Esophagus (tissue), 2 donors: ENCODE results near the gene PDE8B. TPM values are rescaled to one million over a fixed set of nuclear protein-coding genes. Genes with fewer than 3 reads are reported as not detected.
"Not testable (repeated sequence)": the region's sequence is repeated elsewhere in the genome, so short reads cannot be mapped to it uniquely, and the experiment has no call there.

Experiments used
- H3K27ac ChIP-seq, 2 donors: one replicate each; pipeline ENCODE4 v1.5.1; 2013; ENCODE audit warnings: low read depth in 2 of 2, mild to moderate bottlenecking in 2 of 2, inconsistent platforms in 1 of 2, low read length in 1 of 2, moderate library complexity in 1 of 2
- H3K27me3 ChIP-seq, 2 donors: one replicate each; pipeline ENCODE4 v1.6.1; 2013; ENCODE audit warnings: low read length in 2 of 2, control low read depth in 1 of 2, mild to moderate bottlenecking in 1 of 2; ENCODE audit not compliant: insufficient read depth in 2 of 2, control insufficient read depth in 1 of 2
- H3K36me3 ChIP-seq, 2 donors: one replicate each; pipeline ENCODE4 v1.6.1; 2013; ENCODE audit warnings: low read length in 1 of 2; ENCODE audit not compliant: control insufficient read depth in 2 of 2, insufficient read depth in 2 of 2
- H3K4me1 ChIP-seq, 2 donors: one replicate each; pipeline ENCODE4 v1.6.1; 2013; ENCODE audit warnings: low read length in 1 of 2; ENCODE audit not compliant: control insufficient read depth in 2 of 2, insufficient read depth in 2 of 2
- H3K4me3 ChIP-seq, 2 donors: one replicate each; pipeline ENCODE4 v1.5.1; 2013; ENCODE audit warnings: low read length in 2 of 2, mild to moderate bottlenecking in 2 of 2, low read depth in 1 of 2, moderate library complexity in 1 of 2
- H3K9me3 ChIP-seq, 2 donors: one replicate each; pipeline ENCODE4 v1.6.1; 2013; ENCODE audit warnings: mild to moderate bottlenecking in 2 of 2, low read depth in 1 of 2, low read length in 1 of 2, moderate library complexity in 1 of 2; ENCODE audit not compliant: control insufficient read depth in 2 of 2, insufficient read depth in 1 of 2
- WGBS, 2 donors: extraction: QIAGEN DNeasy Blood & Tissue Kit; methylation state at CpG; one replicate each; pipeline ENCODE4 v1.1.7; 2013; 5-methylcytosine and 5-hydroxymethylcytosine counted together
- polyA plus RNA-seq, 2 donors: library from polyadenylated mRNA; stranded (reverse); fragments of 200-250 nt; gene quantifications; one replicate each; pipeline ENCODE4 v1.2.3, GENCODE V29; 2013
- donor health status: healthy with polysubstance abuse.
- donor health status: Bipolar disorder and iron deficiency.

PDE8B gene
- polyA plus RNA-seq, 2 donors: 0.31 to 0.66 TPM

DNA sequence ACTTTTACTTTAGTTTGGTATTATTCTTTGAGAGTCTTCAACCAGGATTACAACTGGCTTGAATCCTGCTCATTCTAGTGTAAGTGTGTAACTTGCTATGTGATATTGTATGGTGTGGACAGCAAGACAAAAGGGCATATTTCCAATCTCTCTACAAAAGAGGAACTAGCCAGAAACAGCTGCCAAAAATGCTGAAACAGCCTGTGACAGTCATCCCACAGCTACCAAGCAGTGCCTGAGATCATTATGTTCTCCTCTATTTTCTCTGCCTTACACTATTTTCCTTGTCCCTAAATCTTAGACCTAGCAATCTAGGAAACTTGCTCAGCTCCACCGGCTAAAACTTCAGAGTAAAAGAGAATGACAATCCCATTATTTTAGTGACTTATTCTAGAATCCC is 238.8 kb downstream of the PDE8B start:
- no peaks in the 10 kb centered on the region for H3K4me1 ChIP-seq
- H3K36me3 ChIP-seq: peaks cover 6 to 7% of the 10 kb centered on the region in 2 donors
- H3K27me3 ChIP-seq: no peaks in the 10 kb centered on the region
- no peaks in the 10 kb centered on the region for H3K9me3 ChIP-seq
- WGBS, 2 donors: 78 to 89% methylated on average over 1 of the region's 1 CpG
- H3K4me3 ChIP-seq: no peak overlapping the region
- no peak overlapping the region for H3K27ac ChIP-seq

DNA sequence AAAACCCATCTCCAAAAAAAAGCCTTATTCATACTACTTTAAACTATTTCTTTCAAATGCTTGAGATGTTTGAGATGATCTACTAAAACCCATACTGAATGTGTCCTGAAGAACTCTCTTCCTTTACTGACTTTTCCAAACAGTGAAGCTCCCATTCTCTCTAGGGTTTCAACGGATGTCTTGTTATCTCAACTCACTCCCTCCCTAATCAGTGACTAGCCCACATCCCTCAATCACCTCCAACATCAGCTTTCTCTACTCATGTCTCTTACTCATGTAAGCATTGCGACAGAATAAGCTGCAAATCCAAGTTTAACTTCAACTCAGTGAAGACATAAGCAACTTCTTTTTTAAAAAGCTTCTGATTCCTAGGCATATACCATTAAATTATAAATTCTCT is 239.5 kb downstream of the PDE8B start:
- Histone ChIP-seq H3K9me3 (no peaks in the 10 kb centered on the region), H3K4me3 (no peak overlapping the region), H3K36me3 (peaks cover 6 to 7% of the 10 kb centered on the region in 2 donors), H3K4me1 (no peaks in the 10 kb centered on the region), H3K27me3 (no peaks in the 10 kb centered on the region), H3K27ac (no peak overlapping the region)
- WGBS, 2 donors: 69 to 84% methylated on average over 2 of the region's 2 CpGs

GRCh38 chr5:77452351-77452750 is 241.9 kb downstream of the PDE8B start:
- Histone ChIP-seq H3K4me3 (no peak overlapping the region), H3K36me3 (peaks cover 6 to 7% of the 10 kb centered on the region in 2 donors), H3K9me3 (no peaks in the 10 kb centered on the region), H3K4me1 (no peaks in the 10 kb centered on the region), H3K27ac (no peak overlapping the region), H3K27me3 (no peaks in the 10 kb centered on the region)
- WGBS, 2 donors: 86 to 88% methylated on average over 1 of the region's 1 CpG

DNA sequence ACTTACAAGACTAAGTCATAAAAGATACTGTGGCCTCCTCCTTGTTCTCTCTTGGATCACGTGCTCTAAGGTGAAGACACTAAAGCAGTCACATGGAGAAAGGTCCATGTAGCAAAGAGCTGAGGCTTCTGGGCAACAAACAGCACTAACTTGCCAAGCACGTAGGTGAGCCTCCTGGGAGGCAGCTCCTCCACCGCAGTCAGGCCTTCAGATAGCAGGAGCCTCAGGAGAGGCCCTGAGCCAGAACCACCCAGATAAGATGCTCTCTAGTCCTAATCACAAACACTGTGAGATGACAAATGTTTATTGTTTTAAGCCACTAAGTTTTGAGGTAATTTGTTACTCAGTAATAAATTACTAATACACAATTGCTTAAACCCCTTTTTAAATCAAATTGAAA is 243.6 kb downstream of the PDE8B start:
- Histone ChIP-seq H3K9me3 (no peaks in the 10 kb centered on the region), H3K27me3 (no peaks in the 10 kb centered on the region), H3K4me3 (no peak overlapping the region), H3K4me1 (no peaks in the 10 kb centered on the region), H3K27ac (no peak overlapping the region), H3K36me3 (peaks cover 0 to 4% of the 10 kb centered on the region in 2 donors)
- WGBS, 2 donors: 95 to 97% methylated on average over 3 of the region's 3 CpGs

DNA sequence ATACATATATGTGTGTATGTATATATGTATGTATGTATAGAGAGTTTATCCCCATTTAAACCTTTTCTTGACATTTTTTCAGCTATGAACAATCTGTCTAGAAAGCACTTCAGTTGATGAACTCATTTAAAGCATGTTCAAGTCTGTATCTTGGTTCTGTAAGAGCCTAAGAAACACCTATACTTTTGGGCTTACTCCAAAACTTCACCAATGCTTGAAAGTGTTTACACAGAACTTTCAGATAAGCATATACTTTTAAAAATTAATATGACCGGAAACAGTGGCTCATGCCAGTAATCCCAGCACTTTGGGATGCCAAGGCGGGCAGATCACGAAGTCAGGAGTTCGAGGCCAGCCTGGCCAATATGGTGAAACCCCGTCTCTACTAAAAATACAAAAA is 250.8 kb downstream of the PDE8B start:
- H3K4me1 ChIP-seq: no peaks in the 10 kb centered on the region
- WGBS, 2 donors: 94 to 95% methylated on average over 5 of the region's 5 CpGs
- no peaks in the 10 kb centered on the region for H3K27me3 ChIP-seq
- no peak overlapping the region for H3K27ac ChIP-seq
- no peaks in the 10 kb centered on the region for H3K9me3 ChIP-seq
- H3K4me3 ChIP-seq: no peak overlapping the region
- no peaks in the 10 kb centered on the region for H3K36me3 ChIP-seq

DNA sequence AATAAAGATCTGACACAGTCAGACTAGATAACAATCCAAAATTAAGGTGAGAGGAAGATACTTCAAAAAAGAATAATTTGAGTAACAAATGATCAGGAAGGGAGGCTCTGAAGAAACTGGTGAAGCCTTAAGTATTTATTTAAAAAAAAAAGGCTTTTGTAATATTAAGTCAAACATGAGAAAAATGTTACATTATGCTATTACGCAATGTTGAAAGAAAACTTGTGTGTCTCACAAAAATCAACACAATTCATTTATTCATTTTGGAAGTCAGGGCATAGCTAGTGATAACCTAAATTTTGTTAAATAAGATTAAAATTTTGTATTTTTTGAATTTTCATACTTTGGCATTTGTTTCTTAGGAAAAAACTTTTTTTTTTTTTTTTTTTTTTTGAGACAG is 253.4 kb downstream of the PDE8B start:
- Histone ChIP-seq H3K4me1 (no peaks in the 10 kb centered on the region), H3K36me3 (no peaks in the 10 kb centered on the region), H3K27me3 (no peaks in the 10 kb centered on the region), H3K9me3 (no peaks in the 10 kb centered on the region), H3K4me3 (no peak overlapping the region), H3K27ac (no peak overlapping the region)
- whole genome bisulfite sequencing, 2 donors: 97 to 100% methylated on average over 1 of the region's 1 CpG

GRCh38 chr5:77468875-77469274 is 258.4 kb downstream of the PDE8B start:
- not testable (repeated sequence) for H3K27me3 ChIP-seq, H3K9me3 ChIP-seq, H3K36me3 ChIP-seq, H3K4me1 ChIP-seq, H3K4me3 ChIP-seq, H3K27ac ChIP-seq
- 93 to 97% methylated on average over 3 of the region's 3 CpGs for WGBS, 2 donors

DNA sequence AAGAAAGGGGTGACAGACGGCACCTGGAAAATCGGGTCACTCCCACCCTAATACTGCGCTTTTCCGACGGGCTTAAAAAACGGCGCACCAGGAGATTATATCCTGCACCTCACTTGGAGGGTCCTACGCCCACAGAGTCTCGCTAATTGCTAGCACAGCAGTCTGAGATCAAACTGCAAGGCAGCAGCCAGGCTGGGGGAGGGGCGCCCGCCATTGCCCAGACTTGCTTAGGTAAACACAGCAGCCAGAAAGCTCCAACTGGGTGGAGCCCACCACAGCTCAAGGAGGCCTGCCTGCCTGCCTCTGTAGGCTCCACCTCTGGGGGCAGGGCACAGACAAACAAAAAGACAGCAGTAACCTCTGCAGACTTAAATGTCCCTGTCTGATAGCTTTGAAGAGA is 264.6 kb downstream of the PDE8B start:
- WGBS, 2 donors: 92 to 97% methylated on average over 6 to 11 of the region's 11 CpGs
- H3K36me3 ChIP-seq: not testable (repeated sequence)

More for the DNA sequence above, 264.6 kb downstream of the PDE8B start:
- not testable (repeated sequence) for H3K4me1 ChIP-seq, H3K27me3 ChIP-seq, H3K27ac ChIP-seq, H3K4me3 ChIP-seq, H3K9me3 ChIP-seq

Other genes with a start within 250 kb of the PDE8B start
- gene AGGF1, start 180.3 kb upstream of the PDE8B start, polyA plus RNA-seq: 1 to 10 TPM; 5.9 to 7.6 TPM
- 1 to 10 TPM in 1 of 2 donors, under 1 TPM in 1; 0.67 to 1.0 TPM for gene ZBED3, start 123.4 kb upstream of the PDE8B start, polyA plus RNA-seq